Measurements from ENCODE around the gene LGALS3BP. TPM values are rescaled to one million over a fixed set of nuclear protein-coding genes. Genes with fewer than 3 reads are reported as not detected.

LGALS3BP gene
- total and polyA plus RNA-seq, 2 experiments from 2014 or later = 15.1 to 36.5 TPM

- peaks cover 21% of the 10 kb centered on the region for H3K36me3 Mint-ChIP-seq (ENCODE audit: low read depth)
- Histone ChIP-seq H3K36me3 (ENCODE audit: insufficient read depth) (no peaks in the 10 kb centered on the region), H3K4me2 (no peak overlapping the region), H3F3A (replicated peaks; ENCODE audit: low read depth) (peaks cover 4% of the 10 kb centered on the region; the same call in 1 of the 2 replicates), H4K20me1 (replicated peaks; ENCODE audit: insufficient read depth) (peaks cover 34% of the 10 kb centered on the region), H3K79me2 (replicated peaks; ENCODE audit: insufficient read depth) (peaks cover 18% of the 10 kb centered on the region), H3K4me3 (no peak overlapping the region), H3K9me2 (ENCODE audit: insufficient read depth) (no peaks in the 10 kb centered on the region), H2AFZ (no peak overlapping the region), H3K27ac (ENCODE audit: low read depth) (no peak overlapping the region), H3K4me1 (ENCODE audit: insufficient read depth) (no peaks in the 10 kb centered on the region), H3K27me3 (ENCODE audit: insufficient read depth) (peaks cover 46% of the 10 kb centered on the region)
- H3K4me3 Mint-ChIP-seq = no peak overlapping the region
- peaks cover 6% of the 10 kb centered on the region for H3K4me1 Mint-ChIP-seq
- peaks cover 2% of the 10 kb centered on the region; the same call in 1 of the 3 replicates for H3K9me3 Mint-ChIP-seq
- DNase-seq (ENCODE audit: low spot score) = no peak
- H3K27me3 Mint-ChIP-seq (ENCODE audit: insufficient read depth, low read depth, poor library complexity) = peaks cover 59% of the 10 kb centered on the region
- ATAC-seq = no peak
- no peak for TF ChIP-seq EZH2phosphoT487 (IDR thresholded peaks at IDR 0.05; ENCODE audit: unreplicated experiment)
- no peak for TF ChIP-seq ETS1 (IDR thresholded peaks at IDR 0.05)
- TF ChIP-seq NANOG (IDR thresholded peaks at IDR 0.05; ENCODE audit: borderline replicate concordance) = no peak
- no peak for TF ChIP-seq ZNF331 (CRISPR knock-in tag; IDR thresholded peaks at IDR 0.05; ENCODE audit: low read depth)
- no peak for TF ChIP-seq CTCF (conservative IDR thresholded peaks at IDR 0.05; ENCODE audit: low read depth in 2 of 2)
- no peak overlapping the region for H3K27ac Mint-ChIP-seq
Observed at GRCh38 chr17:79002291-79002690, 22.6 kb upstream of the LGALS3BP start.

- no peaks in the 10 kb centered on the region for H3K36me3 ChIP-seq (ENCODE audit: insufficient read depth)
- H3K4me2 ChIP-seq = no peak overlapping the region
- H3K27ac ChIP-seq (ENCODE audit: low read depth) = no peak overlapping the region
- peaks cover 51% of the 10 kb centered on the region for H3K27me3 Mint-ChIP-seq (ENCODE audit: insufficient read depth, low read depth, poor library complexity)
- no peak overlapping the region for H2AFZ ChIP-seq
- H4K20me1 ChIP-seq (replicated peaks; ENCODE audit: insufficient read depth) = peaks cover 27% of the 10 kb centered on the region
- no peaks in the 10 kb centered on the region; the same call in 2 of the 3 replicates for H3K4me1 Mint-ChIP-seq
- peaks cover 37% of the 10 kb centered on the region for H3K27me3 ChIP-seq (ENCODE audit: insufficient read depth)
- no peak overlapping the region for H3K4me3 ChIP-seq
- 0 out of 2 replicates have a peak, but pooled peaks cover 16% of the 10 kb centered on the region for H3K79me2 ChIP-seq (replicated peaks; ENCODE audit: insufficient read depth)
- no peak for DNase-seq (ENCODE audit: low spot score)
- no peaks in the 10 kb centered on the region for H3K4me1 ChIP-seq (ENCODE audit: insufficient read depth)
- H3K9me3 Mint-ChIP-seq = peaks cover 2% of the 10 kb centered on the region; the same call in 1 of the 3 replicates
- TF ChIP-seq ZNF462 (CRISPR knock-in tag; IDR thresholded peaks at IDR 0.05) = no peak
- no peak overlapping the region for H3K4me3 Mint-ChIP-seq
- H3F3A ChIP-seq (replicated peaks; ENCODE audit: low read depth) = peaks cover 4% of the 10 kb centered on the region; the same call in 1 of the 2 replicates
- no peak overlapping the region for H3K27ac Mint-ChIP-seq
- no peaks in the 10 kb centered on the region for H3K9me2 ChIP-seq (ENCODE audit: insufficient read depth)
- ATAC-seq = no peak
- H3K36me3 Mint-ChIP-seq (ENCODE audit: low read depth) = peaks cover 25% of the 10 kb centered on the region
Observed at GRCh38 chr17:79001190-79002020, 21.7 kb upstream of the LGALS3BP start.

Measured in GM23338 (cell line).